K562 (cell line): ENCODE data around the gene EPO. TPM values are rescaled to one million over a fixed set of nuclear protein-coding genes. Genes with fewer than 3 reads are reported as not detected.

Experiments
- CHD7 ChIP-seq: fragments of 200-600 bp; sonication (generic); IDR thresholded peaks from one replicate; pipeline ENCODE4 v1.6.1; 2012; ENCODE audit warnings: mild to moderate bottlenecking, low read depth, low read length, inconsistent platforms
- FOXA1 ChIP-seq: fragments of 450-650 bp; IDR thresholded peaks from 2 replicates; pipeline ENCODE4 v1.6.1; 2016; ENCODE audit warnings: mild to moderate bottlenecking, borderline replicate concordance
- PCBP2 ChIP-seq: fragments of 200-400 bp; formaldehyde crosslinking; IDR thresholded peaks from 2 replicates; pipeline ENCODE4 v1.6.1; 2018; ENCODE audit warnings: low read length, low read depth, mild to moderate bottlenecking, moderate library complexity; ENCODE audit not compliant: poor library complexity, severe bottlenecking
- POLR2A ChIP-seq: fragments of 450-650 bp; conservative IDR thresholded peaks from 2 replicates; pipeline ENCODE4 v1.6.1; 2016
- POU5F1 ChIP-seq: fragments of 150-350 bp; IDR thresholded peaks from 2 replicates; pipeline ENCODE4 v1.6.1; 2014; ENCODE audit warnings: borderline replicate concordance, low read length, low read depth, mild to moderate bottlenecking; ENCODE audit not compliant: partially characterized antibody
- RBM25 ChIP-seq: fragments of 200-400 bp; formaldehyde crosslinking; IDR thresholded peaks from 2 replicates; pipeline ENCODE4 v1.6.1; 2018; ENCODE audit warnings: low read length, low read depth, moderate library complexity; ENCODE audit not compliant: severe bottlenecking
- RFX1 ChIP-seq: fragments of 450-650 bp; IDR thresholded peaks from 2 replicates; pipeline ENCODE4 v1.6.1; 2016; ENCODE audit warnings: mild to moderate bottlenecking, moderate library complexity
- SP1 ChIP-seq: sonication (generic); formaldehyde crosslinking; IDR thresholded peaks from 2 replicates; pipeline ENCODE4 v1.8.1; 2022; ENCODE audit warnings: mild to moderate bottlenecking, missing genetic modification reagents
- THRA ChIP-seq: fragments of 450-650 bp; IDR thresholded peaks from 2 replicates; pipeline ENCODE4 v1.6.1; 2017; ENCODE audit warnings: mild to moderate bottlenecking, moderate library complexity
- XRCC3 ChIP-seq: fragments of 450-650 bp; IDR thresholded peaks from 2 replicates; pipeline ENCODE4 v1.6.1; 2017; ENCODE audit warnings: mild to moderate bottlenecking, moderate library complexity
- YY1 ChIP-seq, 3 experiments: IDR thresholded peaks; 2 replicates each; pipeline ENCODE4 v1.6.1; 2011; ENCODE audit warnings: low read length in 2 of 3, mild to moderate bottlenecking in 2 of 3, moderate library complexity in 2 of 3, borderline replicate concordance in 1 of 3, control low read depth in 1 of 3, low read depth in 1 of 3; ENCODE audit not compliant: insufficient read depth in 3 of 3, insufficient replicate concordance in 2 of 3, control insufficient read depth in 1 of 3, insufficient read length in 1 of 3; ENCODE audit errors: extremely low read depth in 1 of 3
- ZEB2 ChIP-seq: fragments of 450-650 bp; IDR thresholded peaks from 2 replicates; pipeline ENCODE4 v1.6.1; 2016
- polyA plus RNA-seq, 8 experiments: library from polyadenylated mRNA; depleted of rRNA in 4 of 8; stranded (reverse) in 5 of 8; unstranded in 3 of 8; fragments of >200 nt; fragmentation: Nextera tagmentation in 2 of 8; fragmentation: Illumina TruSeq in 1 of 8; extraction: Ambion mirVana in 2 of 8; extraction: Trizol in 1 of 8; gene quantifications; 2 replicates each; pipeline versions ENCODE4 v1.2.1 to v1.2.3, GENCODE V29; 2011 to 2014; ENCODE audit warnings: inconsistent platforms in 1 of 8, missing spikeins in 1 of 8
- total RNA-seq, 7 experiments: library from RNA; depleted of rRNA in 6 of 7; stranded (reverse); fragments of >200 nt in 6 of 7; fragmentation: Illumina TruSeq in 2 of 7; extraction: Trizol in 2 of 7; gene quantifications; 2 replicates each; pipeline versions ENCODE4 v1.2.1 to v1.2.3, GENCODE V29; 2011 to 2021; ENCODE audit warnings: low replicate concordance in 1 of 7
- TF ChIP-seq, protein P1 (sequence below): fragments of 250-450 bp; sonication (Bioruptor Pico); IDR thresholded peaks from 2 replicates; pipeline ENCODE4 v1.5.0; 2020; ENCODE audit warnings: mild to moderate bottlenecking

Gene EPO
- total and polyA plus RNA-seq, 9 of the 15 experiments (the other 6 are each of a cell fraction or from before 2014, with no cell fraction given) = 0.06 to 0.41 (median 0.07) TPM; not detected in 6

GRCh38 chr7:100673942-100674410, 46.3 kb upstream of the EPO start (continued):
- TF ChIP-seq CHD7 (no peak), THRA (no peak), PCBP2 (no peak), RBM25 (no peak), SP1 (no peak), ZEB2 (no peak), FOXA1 (no peak), POLR2A (peak; percentile 10; the same call in 1 of the 2 replicates), POU5F1 (no peak), XRCC3 (no peak), RFX1 (no peak), YY1 (IDR thresholded peaks at IDR 0.05; ENCODE audit: borderline replicate concordance in 1 of 3, control insufficient read depth in 1 of 3, extremely low read depth in 1 of 3, insufficient read depth in 3 of 3, insufficient read length in 1 of 3, insufficient replicate concordance in 2 of 3, low read depth in 1 of 3, low read length in 2 of 3) (no peak)
- TF ChIP-seq, protein P1, sequence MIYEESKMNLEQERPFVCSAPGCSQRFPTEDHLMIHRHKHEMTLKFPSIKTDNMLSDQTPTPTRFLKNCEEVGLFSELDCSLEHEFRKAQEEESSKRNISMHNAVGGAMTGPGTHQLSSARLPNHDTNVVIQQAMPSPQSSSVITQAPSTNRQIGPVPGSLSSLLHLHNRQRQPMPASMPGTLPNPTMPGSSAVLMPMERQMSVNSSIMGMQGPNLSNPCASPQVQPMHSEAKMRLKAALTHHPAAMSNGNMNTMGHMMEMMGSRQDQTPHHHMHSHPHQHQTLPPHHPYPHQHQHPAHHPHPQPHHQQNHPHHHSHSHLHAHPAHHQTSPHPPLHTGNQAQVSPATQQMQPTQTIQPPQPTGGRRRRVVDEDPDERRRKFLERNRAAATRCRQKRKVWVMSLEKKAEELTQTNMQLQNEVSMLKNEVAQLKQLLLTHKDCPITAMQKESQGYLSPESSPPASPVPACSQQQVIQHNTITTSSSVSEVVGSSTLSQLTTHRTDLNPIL (CRISPR knock-in tag) = no peak
